ENCODE results near the gene LMOD3. TPM values are rescaled to one million over a fixed set of nuclear protein-coding genes. Genes with fewer than 3 reads are reported as not detected.

Gene LMOD3
- total and polyA plus RNA-seq, 2 donors (not counting 1 experiment from before 2014, with no cell fraction given) = not detected

- ATAC-seq (ENCODE audit: low read depth) = no peak
- TF ChIP-seq CTCF (IDR thresholded peaks at IDR 0.05) = no peak
- no peak for TF ChIP-seq EZH2 (IDR thresholded peaks at IDR 0.05; ENCODE audit: borderline replicate concordance, insufficient read depth, low read depth, low read length, poor library complexity, severe bottlenecking)
- H3K27me3 Mint-ChIP-seq = no peaks in the 10 kb centered on the region
- POLR2A ChIA-PET = interaction anchor here (0.6 kb wide), 1 partner anchor 15 kb away, joined by 3 read pairs; no protein-coding TSS in a partner anchor
- no peak overlapping the region for H2AFZ ChIP-seq (ENCODE audit: insufficient read depth, low read depth, low read length, poor library complexity, severe bottlenecking)
- DNase-seq = no peak
- no peak overlapping the region for H3K4me3 Mint-ChIP-seq
- H3K4me1 ChIP-seq (ENCODE audit: control insufficient read depth in 2 of 2, insufficient read depth in 2 of 2, low read length in 2 of 2) = peaks cover 43 to 47% of the 10 kb centered on the region in 2 donors
- no peak overlapping the region for H3K4me3 ChIP-seq (ENCODE audit: control extremely low read depth in 1 of 5, extremely low read depth in 1 of 5, insufficient read depth in 1 of 5, low read depth in 2 of 5, low read length in 4 of 5)
- peaks cover 23% of the 10 kb centered on the region for H4K20me1 ChIP-seq (ENCODE audit: control insufficient read depth, insufficient read depth, low read length, poor library complexity, severe bottlenecking)
- peak overlapping the region; percentile 21 for H3K4me2 ChIP-seq (replicated peaks; ENCODE audit: low read depth, low read length, poor library complexity, severe bottlenecking)
- peaks cover 6 to 38% of the 10 kb centered on the region in 2 experiments for H3K36me3 ChIP-seq (replicated peaks in 1 of 2; ENCODE audit: control extremely low read depth in 1 of 2, control insufficient read depth in 1 of 2, extremely low read depth in 1 of 2, insufficient read depth in 2 of 2, low read length in 1 of 2)
- no peak overlapping the region for H3K9ac ChIP-seq (ENCODE audit: low read length)
- peaks cover 99% of the 10 kb centered on the region for H3K79me2 ChIP-seq (ENCODE audit: control insufficient read depth, insufficient read depth, low read length)
- 92% methylated on average over 1 of the region's 9 CpGs for WGBS (ENCODE audit: insufficient coverage)
- intact Hi-C loops (cut with micrococcal nuclease) = no loop called here
- H3K4me1 Mint-ChIP-seq = peaks cover 54% of the 10 kb centered on the region
- H3K27ac Mint-ChIP-seq = peak overlapping the region; percentile 51
- peak overlapping the region in 1 of 2 donors; percentile 94 for H3K27ac ChIP-seq (ENCODE audit: low read length in 2 of 2)
- no peaks in the 10 kb centered on the region for H3K27me3 ChIP-seq (replicated peaks in 1 of 4; ENCODE audit: control extremely low read depth in 1 of 4, control insufficient read depth in 3 of 4, insufficient read depth in 4 of 4, low read length in 3 of 4)
- CTCF ChIA-PET = interaction anchor here (0.6 to 1.2 kb wide), 2 partner anchors 23 to 24 kb away, joined by 3 to 5 read pairs; no protein-coding TSS in a partner anchor
- no peaks in the 10 kb centered on the region for H3K9me3 Mint-ChIP-seq (ENCODE audit: insufficient read depth)
- H3K9me3 ChIP-seq (ENCODE audit: control extremely low read depth in 1 of 3, control insufficient read depth in 2 of 3, insufficient read depth in 1 of 3, low read length in 2 of 3) = no peaks in the 10 kb centered on the region
These were observed 24.8 kb downstream of the LMOD3 start for GRCh38 chr3:69097407-69098086.

GRCh38 chr3:69096299-69096698, 26.1 kb downstream of the LMOD3 start:
- H3K9me3 Mint-ChIP-seq (ENCODE audit: insufficient read depth) = no peaks in the 10 kb centered on the region
- peaks cover 55 to 56% of the 10 kb centered on the region in 2 donors for H3K4me1 ChIP-seq (ENCODE audit: control insufficient read depth in 2 of 2, insufficient read depth in 2 of 2, low read length in 2 of 2)
- no peak overlapping the region for H2AFZ ChIP-seq (ENCODE audit: insufficient read depth, low read depth, low read length, poor library complexity, severe bottlenecking)
- peak overlapping the region; percentile 37 for H3K4me2 ChIP-seq (replicated peaks; ENCODE audit: low read depth, low read length, poor library complexity, severe bottlenecking)
- H3K27ac ChIP-seq (ENCODE audit: low read length in 2 of 2) = peak overlapping the region in 1 of 2 donors; percentile 94
- no peak for DNase-seq
- ChIA-PET POLR2A (no interaction called here), CTCF (no interaction called here)
- peaks cover 63% of the 10 kb centered on the region for H3K4me1 Mint-ChIP-seq
- no peak for ATAC-seq (ENCODE audit: low read depth)
- WGBS (ENCODE audit: insufficient coverage) = 100% methylated on average over 4 of the region's 5 CpGs
- no peak overlapping the region for H3K4me3 Mint-ChIP-seq
- peaks cover 89% of the 10 kb centered on the region for H3K79me2 ChIP-seq (ENCODE audit: control insufficient read depth, insufficient read depth, low read length)
- H3K27me3 Mint-ChIP-seq = no peaks in the 10 kb centered on the region
- intact Hi-C loops (cut with micrococcal nuclease) = no loop called here
- no peaks in the 10 kb centered on the region for H3K27me3 ChIP-seq (replicated peaks in 1 of 4; ENCODE audit: control extremely low read depth in 1 of 4, control insufficient read depth in 3 of 4, insufficient read depth in 4 of 4, low read length in 3 of 4)
- no peaks in the 10 kb centered on the region for H3K9me3 ChIP-seq (ENCODE audit: control extremely low read depth in 1 of 3, control insufficient read depth in 2 of 3, insufficient read depth in 1 of 3, low read length in 2 of 3)
- H3K27ac Mint-ChIP-seq = peak overlapping the region; percentile 92
- no peak for TF ChIP-seq CTCF (IDR thresholded peaks at IDR 0.05)
- TF ChIP-seq EZH2 (IDR thresholded peaks at IDR 0.05; ENCODE audit: borderline replicate concordance, insufficient read depth, low read depth, low read length, poor library complexity, severe bottlenecking) = no peak
- H3K36me3 ChIP-seq (replicated peaks in 1 of 2; ENCODE audit: control extremely low read depth in 1 of 2, control insufficient read depth in 1 of 2, extremely low read depth in 1 of 2, insufficient read depth in 2 of 2, low read length in 1 of 2) = peaks cover 5 to 26% of the 10 kb centered on the region in 2 experiments
- H3K9ac ChIP-seq (ENCODE audit: low read length) = peak overlapping the region; percentile 36
- H4K20me1 ChIP-seq (ENCODE audit: control insufficient read depth, insufficient read depth, low read length, poor library complexity, severe bottlenecking) = peaks cover 13% of the 10 kb centered on the region
- H3K4me3 ChIP-seq (ENCODE audit: control extremely low read depth in 1 of 5, extremely low read depth in 1 of 5, insufficient read depth in 1 of 5, low read depth in 2 of 5, low read length in 4 of 5) = no peak overlapping the region

All from B cell (primary cell).